Testis (tissue), 2 donors: ENCODE measurements around the gene TGM6.

Experiments
- CTCF ChIP-seq, 3 experiments: fragments of 450-650 bp in 2 of 3; fragments of 200-600 bp in 1 of 3; sonication (generic) in 1 of 3; IDR thresholded peaks; one replicate each; pipeline ENCODE4 v1.5.1; 2016 to 2019; ENCODE audit warnings: antibody characterized with exemption in 3 of 3, mild to moderate bottlenecking in 2 of 3, moderate library complexity in 1 of 3
- POLR2A ChIP-seq: fragments of 450-650 bp; IDR thresholded peaks from one replicate; pipeline ENCODE4 v1.6.1; 2017; ENCODE audit warnings: antibody characterized with exemption, mild to moderate bottlenecking, moderate library complexity

GRCh38 chr20:2401527-2401926, 20.8 kb downstream of the TGM6 start:
- no peak for TF ChIP-seq POLR2A
- TF ChIP-seq CTCF (IDR thresholded peaks at IDR 0.05) = no peak
